Measurements from ENCODE around the gene VSX2. TPM values are rescaled to one million over a fixed set of nuclear protein-coding genes. Genes with fewer than 3 reads are reported as not detected.

The VSX2 gene
- total RNA-seq, 2 donors from 2014 or later, result not detected

- no peak for DNase-seq
- H3K36me3 ChIP-seq (replicated peaks in 1 of 2; ENCODE audit: insufficient read depth in 1 of 2, low read depth in 2 of 2), result no peaks in the 10 kb centered on the region
- H3K4me3 ChIP-seq, result no peak overlapping the region
- WGBS, 2 donors, result 74 to 89% methylated on average over 4 to 6 of the region's 6 CpGs
- no peak overlapping the region for H3K27ac ChIP-seq
- intact Hi-C loops (cut with DNase I), result no loop called here
- peaks cover 8% of the 10 kb centered on the region for H3K4me1 ChIP-seq
- no peak for ATAC-seq
- TF ChIP-seq POLR2A (IDR thresholded peaks at IDR 0.05), result no peak
- TF ChIP-seq, protein P1, sequence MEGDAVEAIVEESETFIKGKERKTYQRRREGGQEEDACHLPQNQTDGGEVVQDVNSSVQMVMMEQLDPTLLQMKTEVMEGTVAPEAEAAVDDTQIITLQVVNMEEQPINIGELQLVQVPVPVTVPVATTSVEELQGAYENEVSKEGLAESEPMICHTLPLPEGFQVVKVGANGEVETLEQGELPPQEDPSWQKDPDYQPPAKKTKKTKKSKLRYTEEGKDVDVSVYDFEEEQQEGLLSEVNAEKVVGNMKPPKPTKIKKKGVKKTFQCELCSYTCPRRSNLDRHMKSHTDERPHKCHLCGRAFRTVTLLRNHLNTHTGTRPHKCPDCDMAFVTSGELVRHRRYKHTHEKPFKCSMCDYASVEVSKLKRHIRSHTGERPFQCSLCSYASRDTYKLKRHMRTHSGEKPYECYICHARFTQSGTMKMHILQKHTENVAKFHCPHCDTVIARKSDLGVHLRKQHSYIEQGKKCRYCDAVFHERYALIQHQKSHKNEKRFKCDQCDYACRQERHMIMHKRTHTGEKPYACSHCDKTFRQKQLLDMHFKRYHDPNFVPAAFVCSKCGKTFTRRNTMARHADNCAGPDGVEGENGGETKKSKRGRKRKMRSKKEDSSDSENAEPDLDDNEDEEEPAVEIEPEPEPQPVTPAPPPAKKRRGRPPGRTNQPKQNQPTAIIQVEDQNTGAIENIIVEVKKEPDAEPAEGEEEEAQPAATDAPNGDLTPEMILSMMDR (IDR thresholded peaks at IDR 0.05), result no peak
- H3K9me3 ChIP-seq, result no peaks in the 10 kb centered on the region
- peaks cover 0 to 10% of the 10 kb centered on the region in 2 donors for H3K27me3 ChIP-seq
Measured at GRCh38 chr14:74220991-74221390, 18.3 kb upstream of the VSX2 start.

- Histone ChIP-seq H3K4me1 (peaks cover 8% of the 10 kb centered on the region), H3K36me3 (replicated peaks in 1 of 2; ENCODE audit: insufficient read depth in 1 of 2, low read depth in 2 of 2) (no peaks in the 10 kb centered on the region), H3K4me3 (no peak overlapping the region), H3K27ac (no peak overlapping the region), H3K9me3 (no peaks in the 10 kb centered on the region), H3K27me3 (peaks cover 0 to 10% of the 10 kb centered on the region in 2 donors)
- no peak for DNase-seq
- TF ChIP-seq POLR2A (IDR thresholded peaks at IDR 0.05), result no peak
- TF ChIP-seq, protein P1 (IDR thresholded peaks at IDR 0.05), result no peak
- intact Hi-C loops (cut with DNase I), result no loop called here
- WGBS, 2 donors, result 86 to 95% methylated on average over 7 of the region's 7 CpGs
- ATAC-seq, result no peak
Measured at GRCh38 chr14:74221741-74222140, 17.5 kb upstream of the VSX2 start.

DNA sequence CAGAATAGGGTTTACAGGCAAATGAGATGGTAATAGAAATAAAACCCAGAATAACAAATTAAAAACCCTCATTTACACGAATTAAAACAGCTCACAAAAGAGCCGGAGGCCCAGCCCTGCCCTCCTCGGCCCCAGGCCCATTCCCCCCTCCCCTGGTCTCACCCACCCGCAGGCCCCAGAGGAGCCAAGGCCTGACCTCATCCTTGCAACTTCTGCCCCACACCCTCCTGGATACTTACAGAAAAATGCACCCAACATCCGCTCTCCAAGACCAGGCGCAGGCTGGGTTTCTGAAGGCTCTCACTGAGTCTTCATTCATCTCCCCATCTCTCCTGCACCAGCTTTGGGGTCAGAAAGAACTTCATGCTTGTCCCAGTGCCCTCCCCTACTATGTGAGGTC is 16.2 kb upstream of the VSX2 start:
- no peak for ATAC-seq
- 75 to 80% methylated on average over 6 of the region's 6 CpGs for WGBS, 2 donors
- intact Hi-C loops (cut with DNase I), result no loop called here
- Histone ChIP-seq H3K9me3 (no peaks in the 10 kb centered on the region), H3K27me3 (peaks cover 0 to 7% of the 10 kb centered on the region in 2 donors), H3K36me3 (replicated peaks in 1 of 2; ENCODE audit: insufficient read depth in 1 of 2, low read depth in 2 of 2) (no peaks in the 10 kb centered on the region), H3K4me1 (peaks cover 2% of the 10 kb centered on the region), H3K4me3 (no peak overlapping the region), H3K27ac (no peak overlapping the region)
- no peak for DNase-seq
- TF ChIP-seq, protein P1 (IDR thresholded peaks at IDR 0.05), result no peak
- TF ChIP-seq POLR2A (IDR thresholded peaks at IDR 0.05), result no peak

DNA sequence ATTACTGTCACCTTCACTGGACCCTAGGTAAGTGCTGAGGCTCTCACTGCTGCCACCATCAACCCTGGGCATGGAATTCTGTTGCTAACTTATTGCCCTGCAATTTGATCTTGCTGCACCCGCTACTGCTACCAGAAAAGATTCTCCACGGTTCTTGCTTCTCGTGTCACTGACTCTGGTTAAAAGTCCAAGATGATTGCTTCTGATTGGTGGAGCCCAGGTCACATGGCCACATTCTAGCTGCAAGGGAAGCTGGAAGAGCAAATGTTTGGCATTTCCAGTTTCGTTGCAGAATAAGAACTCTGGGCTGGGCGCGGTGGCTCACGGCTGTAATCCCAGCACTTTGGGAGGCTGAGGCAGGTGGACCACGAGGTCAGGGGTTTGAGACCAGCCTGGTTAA is 7.5 kb upstream of the VSX2 start:
- H3K4me1 ChIP-seq, result no peaks in the 10 kb centered on the region
- DNase-seq (no peak), ATAC-seq (no peak)
- H3K27ac ChIP-seq, result no peak overlapping the region
- H3K27me3 ChIP-seq, result no peaks in the 10 kb centered on the region
- no peak overlapping the region for H3K4me3 ChIP-seq
- H3K9me3 ChIP-seq, result no peaks in the 10 kb centered on the region
- TF ChIP-seq, protein P1 (IDR thresholded peaks at IDR 0.05), result no peak
- no peak for TF ChIP-seq POLR2A (IDR thresholded peaks at IDR 0.05)
- H3K36me3 ChIP-seq (replicated peaks in 1 of 2; ENCODE audit: insufficient read depth in 1 of 2, low read depth in 2 of 2), result no peaks in the 10 kb centered on the region
- WGBS, 2 donors, result 73 to 77% methylated on average over 8 of the region's 8 CpGs
- intact Hi-C loops (cut with DNase I), result no loop called here

DNA sequence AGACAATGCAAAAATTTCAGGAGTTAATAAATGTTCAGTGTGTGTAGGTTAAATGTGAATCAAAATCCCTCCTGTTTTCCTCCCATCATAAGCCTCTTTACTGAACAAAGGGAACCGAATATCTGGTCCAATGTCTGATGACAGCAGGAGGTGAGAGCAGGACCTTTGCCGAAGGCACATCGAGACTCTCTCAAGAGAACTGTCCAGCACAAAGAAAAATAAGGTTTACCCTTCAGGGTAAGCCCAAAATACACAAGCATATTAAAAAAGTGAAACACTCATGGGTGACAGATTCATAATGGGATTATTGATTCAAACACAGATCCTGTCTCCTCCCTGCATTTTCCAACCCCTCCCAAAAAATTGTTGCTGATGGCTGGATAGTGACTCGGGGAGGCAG is 4.2 kb upstream of the VSX2 start:
- Histone ChIP-seq H3K27me3 (peaks cover 0 to 21% of the 10 kb centered on the region in 2 donors), H3K9me3 (no peaks in the 10 kb centered on the region), H3K4me3 (no peak overlapping the region), H3K27ac (no peak overlapping the region), H3K36me3 (replicated peaks in 1 of 2; ENCODE audit: insufficient read depth in 1 of 2, low read depth in 2 of 2) (no peaks in the 10 kb centered on the region), H3K4me1 (peaks cover 8% of the 10 kb centered on the region)
- DNase-seq (no peak), ATAC-seq (no peak)
- WGBS, 2 donors, result 54 to 66% methylated on average over 4 of the region's 4 CpGs
- TF ChIP-seq, protein P1 (IDR thresholded peaks at IDR 0.05), result no peak
- no peak for TF ChIP-seq POLR2A (IDR thresholded peaks at IDR 0.05)
- intact Hi-C loops (cut with DNase I), result no loop called here

Data from body of pancreas (tissue), 4 donors.